Activated CD4-positive, alpha-beta T cell treated with anti-CD3 and anti-CD28 coated beads, Interleukin-10, Interleukin-2, amounts not matched to agents 100 ng/mL and 50 ng/mL, durations not matched to agents 16 hours and 8 hours (primary cell): ENCODE data around the gene SLC17A2.

Experiments used
- DNase-seq: peaks from one replicate; pipeline ENCODE4 v3.0.0-alpha.2; 2020

The SLC17A2 gene

DNA sequence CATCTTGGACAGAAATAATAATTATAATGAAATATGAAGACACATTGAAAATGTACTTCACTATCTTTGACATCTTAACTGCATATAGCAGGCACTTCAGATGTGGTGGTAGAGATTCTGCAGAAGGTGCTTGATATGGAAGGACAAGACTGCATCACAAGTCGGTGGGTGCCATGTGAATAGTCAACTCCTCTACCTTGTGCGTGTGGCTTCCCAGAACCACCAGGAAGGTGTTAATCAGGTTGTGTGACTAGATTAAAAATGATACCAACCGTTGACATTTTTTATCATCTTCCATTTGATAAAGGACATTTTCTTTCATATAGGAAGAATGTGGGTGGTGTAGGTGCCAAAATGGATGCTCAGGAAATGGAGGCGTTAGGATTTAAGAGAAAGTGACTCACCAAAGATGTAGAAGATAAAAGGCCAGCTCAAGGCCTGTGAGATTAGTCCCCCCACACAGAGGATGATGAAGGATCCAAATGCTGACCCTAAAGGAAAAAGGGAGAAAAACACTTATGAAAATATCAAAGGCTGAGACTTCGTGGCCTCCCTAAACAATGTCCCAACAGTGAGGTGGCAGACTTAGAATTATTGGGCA, 12.3 kb downstream of the SLC17A2 start:
- DNase-seq: peak; percentile 10

DNA sequence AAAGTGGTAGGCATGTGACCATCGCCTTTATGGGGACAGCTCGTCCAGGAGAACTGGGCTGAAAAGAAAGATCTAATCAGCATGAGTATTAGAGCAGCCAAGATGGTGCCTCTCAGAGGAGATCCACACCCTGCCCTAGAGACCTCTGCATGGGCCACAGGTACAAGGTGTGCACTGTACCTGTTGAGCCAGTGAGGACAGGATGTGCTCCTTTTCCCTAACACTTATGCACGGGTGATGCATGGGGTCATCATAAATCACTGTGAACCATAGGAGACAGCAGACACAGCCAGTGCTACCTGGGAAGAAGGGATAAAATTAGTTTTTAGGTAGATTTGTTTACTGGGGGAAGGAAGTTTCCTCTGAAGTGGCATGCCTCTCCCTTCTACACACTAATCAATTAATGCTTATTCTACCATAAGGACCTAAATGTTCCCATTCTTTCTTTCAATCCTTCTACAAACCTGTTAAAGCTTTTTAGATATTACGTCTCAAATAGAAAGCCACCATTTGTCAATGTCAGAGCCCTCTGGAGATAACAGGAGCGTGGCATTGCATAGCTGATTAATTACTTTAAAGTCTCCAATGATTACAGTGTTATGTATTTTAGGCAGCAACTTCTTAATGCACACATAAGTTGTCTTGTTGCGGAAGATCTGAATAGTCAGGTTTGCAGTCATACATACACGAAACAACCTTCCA, 13.6 kb downstream of the SLC17A2 start:
- no peak for DNase-seq

DNA sequence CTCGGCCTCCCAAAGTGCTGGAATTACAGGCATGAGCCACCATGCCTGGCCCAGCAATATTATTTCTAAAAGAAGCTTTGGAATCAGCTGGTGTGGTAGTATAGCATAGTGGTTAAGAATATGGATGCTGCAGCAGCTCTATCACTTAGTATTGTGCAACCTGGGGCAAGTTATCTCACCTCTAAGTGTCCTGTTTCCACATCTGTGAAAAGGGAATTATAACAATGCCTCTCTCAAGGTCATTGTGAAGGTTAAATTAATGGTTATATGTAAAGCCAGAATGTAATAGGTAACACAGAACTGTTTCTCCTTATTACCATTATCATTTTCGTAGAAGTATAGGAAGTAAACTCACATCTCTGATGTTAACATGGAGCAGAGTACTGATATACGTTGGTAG, 14.2 kb downstream of the SLC17A2 start:
- DNase-seq: no peak

DNA sequence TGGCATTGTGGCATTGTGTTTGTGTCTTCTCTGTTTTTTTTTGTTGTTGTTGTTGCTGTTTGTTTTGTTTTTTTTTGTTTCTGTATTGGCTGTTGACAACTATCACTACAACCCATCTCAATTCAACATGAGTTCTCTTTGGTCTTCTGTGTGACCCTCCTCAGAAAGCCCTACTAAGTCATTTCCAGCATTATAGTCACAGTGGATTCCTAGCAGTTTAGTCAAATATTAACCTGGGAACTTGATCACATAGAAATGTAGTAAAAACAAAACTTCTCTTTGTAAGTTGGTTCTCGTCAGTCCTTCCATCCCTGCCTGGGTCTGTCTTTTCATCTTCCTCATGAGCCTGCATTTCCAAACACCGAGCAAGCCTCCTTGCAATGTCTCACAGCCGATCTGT, 16.8 kb downstream of the SLC17A2 start:
- peak; percentile 30 for DNase-seq

DNA sequence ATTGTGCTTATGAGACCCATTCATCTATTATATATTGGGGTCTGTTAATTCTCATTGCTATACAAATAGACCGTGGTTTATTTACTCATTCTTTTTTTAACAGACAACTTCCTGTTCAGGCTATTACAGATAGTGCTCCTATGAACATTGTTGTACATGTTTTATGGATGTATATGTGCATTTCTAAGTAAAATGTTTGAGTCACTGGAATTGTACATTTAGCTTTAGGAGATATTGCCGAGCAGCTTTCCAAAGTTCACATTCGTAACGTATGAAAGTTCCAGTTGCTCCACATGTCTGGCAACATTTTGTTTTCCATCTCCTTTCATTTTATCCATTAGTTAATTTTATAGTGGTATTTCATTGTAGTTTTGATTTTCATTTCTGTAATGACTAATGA, 19.1 kb downstream of the SLC17A2 start:
- DNase-seq: no peak

DNA sequence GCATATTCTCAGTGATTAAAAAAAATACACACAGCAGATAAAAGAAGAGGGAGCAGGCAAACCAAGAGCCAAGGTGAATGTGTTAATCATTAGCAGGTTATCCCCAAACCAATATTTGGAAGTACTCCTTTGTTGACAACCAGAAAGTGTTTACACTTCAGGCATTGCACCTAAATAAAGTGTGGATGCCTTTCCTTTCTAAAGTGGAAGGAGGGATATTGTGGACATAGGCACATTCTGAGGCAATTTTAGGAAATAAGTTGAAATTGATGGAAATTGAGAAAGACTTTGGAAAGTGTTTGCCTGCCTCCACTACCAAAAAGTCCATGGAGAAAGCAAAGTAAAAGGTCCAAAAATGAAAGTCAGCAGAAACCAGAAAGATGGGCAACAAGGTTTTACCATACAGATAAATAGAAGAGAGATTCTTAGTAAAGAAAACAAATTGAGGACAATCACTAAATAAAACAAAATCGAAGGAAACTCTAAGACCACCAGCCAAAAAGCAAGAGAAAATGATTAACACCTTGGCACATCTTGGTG, 22.9 kb downstream of the SLC17A2 start:
- DNase-seq: no peak

DNA sequence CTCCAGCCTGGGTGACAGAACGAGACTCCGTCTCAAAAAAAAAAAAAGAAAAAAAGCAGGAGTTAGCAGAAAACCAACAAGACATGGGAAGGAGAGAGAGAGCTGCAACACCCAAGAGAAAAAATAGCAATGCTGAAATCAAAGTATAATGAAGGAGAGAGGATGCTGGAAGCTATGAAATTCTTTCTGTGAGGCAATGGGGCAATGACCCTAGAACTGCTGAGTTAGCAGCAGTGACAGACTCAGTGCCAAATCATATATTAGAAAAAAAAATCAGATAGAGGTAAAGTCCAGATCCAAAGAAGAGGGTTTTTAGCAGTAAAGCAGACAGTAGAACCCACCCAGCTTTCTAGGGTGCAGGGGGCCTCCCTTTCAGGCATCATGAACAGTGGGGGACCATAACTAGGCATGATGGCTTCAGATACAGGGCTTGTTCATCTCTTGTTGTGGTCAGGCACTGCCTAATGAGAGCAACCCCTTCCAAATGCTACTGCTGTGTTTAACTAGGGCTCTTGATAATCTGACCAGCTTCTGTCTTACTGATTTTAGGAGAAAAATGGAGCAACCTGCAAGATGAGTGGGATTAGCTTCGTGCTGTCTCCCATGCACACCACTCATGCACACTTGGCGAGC, 26.9 kb downstream of the SLC17A2 start:
- no peak for DNase-seq

DNA sequence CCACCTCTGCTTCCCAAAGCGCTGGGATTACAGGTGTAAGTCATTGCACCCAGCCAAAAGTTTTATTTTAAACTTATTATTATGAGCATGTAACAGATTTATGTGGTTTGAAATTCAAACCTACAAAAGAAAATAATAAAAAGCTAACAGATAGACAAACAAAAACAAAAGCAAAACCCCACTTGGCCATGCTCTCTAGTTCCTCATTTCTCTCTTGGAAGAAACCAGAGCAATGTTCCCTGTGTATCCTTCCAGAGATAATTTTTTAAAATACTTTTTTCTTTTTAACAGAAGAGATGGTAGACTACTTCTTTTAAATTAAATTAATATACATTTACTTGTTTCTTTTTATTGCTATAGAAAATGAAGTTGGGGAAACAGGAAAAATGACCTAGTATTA, 28.4 kb downstream of the SLC17A2 start:
- DNase-seq: no peak

DNA sequence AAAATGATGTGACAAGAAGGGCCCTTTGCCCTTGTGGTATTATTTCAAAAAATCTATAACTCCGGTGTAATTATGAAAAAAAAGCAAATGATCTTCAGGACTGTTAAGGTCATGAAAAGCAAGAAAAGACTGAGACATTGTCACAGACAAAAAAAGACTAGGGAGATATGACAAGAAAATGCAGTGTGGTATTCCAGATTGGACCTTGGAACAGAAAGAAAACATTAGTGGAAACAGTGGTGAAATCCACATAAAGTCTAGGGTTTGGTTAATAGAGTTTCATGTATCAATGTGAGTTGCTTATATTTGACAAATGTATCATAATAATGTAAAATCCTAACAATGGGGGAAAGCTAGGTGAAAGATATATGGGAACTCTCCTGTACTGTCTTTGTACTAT, 29.6 kb downstream of the SLC17A2 start:
- no peak for DNase-seq

DNA sequence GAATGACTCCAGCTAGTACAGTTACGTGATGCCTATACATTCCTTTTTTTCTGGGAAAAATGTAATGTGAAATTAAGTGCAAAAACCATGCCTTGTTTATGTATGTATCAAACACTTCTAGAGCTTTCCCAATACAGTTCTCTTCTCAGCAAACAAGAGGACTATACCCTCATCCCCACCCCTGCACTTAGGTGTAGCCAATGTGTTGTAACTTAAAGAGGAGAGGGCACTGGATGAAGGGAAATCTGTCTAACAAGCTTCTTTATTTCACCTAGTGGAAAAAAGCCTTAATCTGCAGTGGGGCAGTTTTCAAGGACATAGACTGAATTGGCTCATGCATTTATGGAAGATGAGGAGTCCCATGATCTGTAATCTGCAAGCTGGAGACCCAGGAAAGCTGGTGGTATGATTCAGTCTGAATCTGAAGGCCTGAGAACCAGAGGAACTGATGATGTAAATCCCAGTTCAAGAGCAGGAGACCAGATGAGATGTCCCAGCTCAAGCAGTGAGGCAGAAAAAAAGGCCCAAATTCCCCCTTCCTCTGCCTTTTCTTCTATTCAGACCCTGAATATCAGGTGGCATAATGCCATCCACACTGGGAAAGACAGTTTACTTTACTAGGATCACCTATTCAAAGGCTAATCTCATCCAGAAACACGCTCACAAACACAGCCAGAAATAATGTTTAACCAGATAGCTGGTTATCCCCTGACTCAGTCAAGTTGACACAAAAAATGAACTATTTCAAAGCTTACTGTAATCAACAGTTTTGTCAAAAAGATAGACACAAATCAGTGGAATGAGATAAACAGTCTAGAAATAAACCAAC, 30.7 kb downstream of the SLC17A2 start:
- no peak for DNase-seq

DNA sequence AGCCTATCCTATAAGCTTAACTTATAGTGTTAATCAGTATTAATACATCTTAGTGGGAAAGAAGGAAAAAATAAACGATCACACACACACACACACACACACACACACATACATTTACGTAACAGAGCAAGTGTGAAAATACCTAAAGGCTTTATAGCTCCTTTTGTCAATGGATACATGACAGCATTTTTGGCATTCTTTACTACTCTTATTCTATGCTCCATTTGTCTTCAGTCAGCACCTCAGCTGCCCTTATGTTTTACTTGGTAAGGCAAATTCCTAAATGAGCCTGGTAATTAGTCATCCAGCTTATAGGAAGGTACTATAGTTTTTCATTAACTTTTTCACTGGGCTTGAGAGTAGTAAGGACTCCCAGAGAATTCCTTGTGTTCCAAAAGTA, 31.4 kb downstream of the SLC17A2 start:
- DNase-seq: no peak

DNA sequence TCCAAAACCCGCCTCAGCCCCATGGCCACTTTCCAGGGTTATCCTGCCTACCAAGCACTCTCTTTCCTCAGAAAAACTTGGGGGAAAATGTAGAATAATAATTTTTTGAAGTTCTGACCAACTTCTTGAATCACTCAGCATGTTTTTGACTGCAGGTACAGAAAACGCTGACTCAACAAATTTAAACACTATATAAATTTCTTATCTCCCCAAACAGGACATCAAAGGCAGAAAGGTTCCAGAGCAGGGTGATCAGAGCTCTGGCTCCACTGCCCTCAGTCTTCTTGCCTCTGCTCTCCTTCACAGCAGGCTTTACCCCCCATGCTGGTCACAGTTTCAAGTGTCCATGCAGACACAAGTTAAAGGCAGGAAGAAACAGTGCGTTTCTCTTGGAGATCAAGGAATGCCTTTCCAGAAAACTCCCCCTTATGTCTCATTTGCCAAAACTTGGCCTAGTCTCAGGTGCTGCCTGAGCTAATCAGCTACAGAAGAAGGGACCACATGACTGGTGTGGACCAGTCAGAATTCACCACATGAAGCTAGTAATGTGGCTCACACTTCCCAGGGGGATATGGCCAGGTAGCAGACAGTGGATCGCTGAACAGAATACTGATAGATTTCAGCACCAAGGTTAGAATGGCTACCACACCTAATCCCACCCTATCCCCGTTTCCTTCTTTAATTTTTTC, 32.1 kb downstream of the SLC17A2 start:
- DNase-seq: no peak

DNA sequence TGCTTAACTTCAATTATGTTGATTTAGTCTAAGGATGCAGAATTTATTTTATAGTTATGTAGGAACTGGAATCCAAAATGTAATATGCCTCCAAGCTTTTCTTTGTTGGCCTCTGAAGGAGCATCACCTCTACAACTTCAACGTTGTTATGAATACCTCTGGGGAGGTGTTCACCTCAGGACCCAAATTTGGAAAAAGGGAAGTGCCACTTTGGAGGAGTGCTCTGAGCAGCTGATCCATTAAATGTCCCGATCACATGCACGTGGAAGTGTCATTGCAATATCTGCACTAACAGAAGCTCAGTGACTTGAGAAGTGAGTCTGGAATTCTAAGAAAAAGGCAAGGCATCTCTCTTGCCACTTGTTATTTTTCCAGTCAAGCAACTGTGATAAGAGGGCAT, 34.2 kb downstream of the SLC17A2 start:
- no peak for DNase-seq

DNA sequence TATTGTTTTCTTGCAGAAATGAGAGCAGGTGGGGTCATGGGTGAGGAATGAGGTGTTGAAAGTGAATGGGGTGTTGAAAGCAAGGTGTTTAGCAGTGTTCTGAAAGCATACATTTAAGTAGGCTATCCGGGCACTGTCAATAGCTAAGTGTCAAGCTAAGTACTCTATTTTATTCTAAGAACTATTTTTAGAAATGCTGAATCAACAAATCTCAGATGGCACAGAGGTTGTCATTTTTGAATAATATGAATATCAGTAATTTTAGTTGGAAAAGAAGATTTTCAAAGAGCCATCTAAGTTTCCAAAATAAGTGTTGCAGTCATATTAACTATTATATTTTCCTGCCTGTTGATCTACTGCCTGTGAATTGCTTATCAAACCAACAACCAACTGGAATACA, 34.7 kb downstream of the SLC17A2 start:
- DNase-seq: no peak

DNA sequence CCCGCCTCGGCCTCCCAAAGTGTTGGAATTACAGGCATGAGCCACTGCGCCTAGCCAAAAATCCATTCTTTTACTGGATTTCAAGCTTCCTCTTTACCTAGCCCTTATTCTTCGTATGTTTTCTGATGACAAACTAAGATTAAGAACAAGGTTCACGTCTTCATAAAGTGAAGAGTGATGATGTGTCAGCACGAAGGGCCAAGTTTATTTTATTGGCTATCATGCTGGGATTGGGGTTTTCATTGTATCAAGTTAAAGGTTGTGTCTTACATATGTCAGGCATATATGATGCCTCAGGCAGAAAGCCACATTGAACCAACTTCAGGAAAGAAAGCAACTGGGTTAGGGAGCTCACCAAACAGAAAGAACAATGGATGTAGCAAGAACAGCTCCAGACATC, 36.7 kb downstream of the SLC17A2 start:
- no peak for DNase-seq

DNA sequence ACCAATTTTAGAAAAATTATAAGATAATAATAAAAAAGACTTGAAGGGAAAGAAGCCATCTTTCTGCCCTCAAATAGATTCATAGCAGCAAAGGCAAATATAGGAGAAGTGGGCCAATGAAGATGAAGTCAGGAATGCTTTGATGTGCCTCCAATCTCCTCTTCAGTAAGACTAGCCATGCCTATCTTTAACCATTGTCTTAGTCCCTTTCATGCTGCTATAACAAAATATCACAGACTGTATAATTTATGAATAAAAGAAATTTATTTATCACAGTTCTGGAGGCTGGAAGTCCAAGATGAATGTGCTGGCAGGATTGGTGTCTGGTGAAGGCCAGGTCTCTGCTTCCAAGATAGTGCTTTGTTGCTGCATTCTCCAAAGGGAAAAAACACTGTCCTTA, 37.6 kb downstream of the SLC17A2 start:
- no peak for DNase-seq

DNA sequence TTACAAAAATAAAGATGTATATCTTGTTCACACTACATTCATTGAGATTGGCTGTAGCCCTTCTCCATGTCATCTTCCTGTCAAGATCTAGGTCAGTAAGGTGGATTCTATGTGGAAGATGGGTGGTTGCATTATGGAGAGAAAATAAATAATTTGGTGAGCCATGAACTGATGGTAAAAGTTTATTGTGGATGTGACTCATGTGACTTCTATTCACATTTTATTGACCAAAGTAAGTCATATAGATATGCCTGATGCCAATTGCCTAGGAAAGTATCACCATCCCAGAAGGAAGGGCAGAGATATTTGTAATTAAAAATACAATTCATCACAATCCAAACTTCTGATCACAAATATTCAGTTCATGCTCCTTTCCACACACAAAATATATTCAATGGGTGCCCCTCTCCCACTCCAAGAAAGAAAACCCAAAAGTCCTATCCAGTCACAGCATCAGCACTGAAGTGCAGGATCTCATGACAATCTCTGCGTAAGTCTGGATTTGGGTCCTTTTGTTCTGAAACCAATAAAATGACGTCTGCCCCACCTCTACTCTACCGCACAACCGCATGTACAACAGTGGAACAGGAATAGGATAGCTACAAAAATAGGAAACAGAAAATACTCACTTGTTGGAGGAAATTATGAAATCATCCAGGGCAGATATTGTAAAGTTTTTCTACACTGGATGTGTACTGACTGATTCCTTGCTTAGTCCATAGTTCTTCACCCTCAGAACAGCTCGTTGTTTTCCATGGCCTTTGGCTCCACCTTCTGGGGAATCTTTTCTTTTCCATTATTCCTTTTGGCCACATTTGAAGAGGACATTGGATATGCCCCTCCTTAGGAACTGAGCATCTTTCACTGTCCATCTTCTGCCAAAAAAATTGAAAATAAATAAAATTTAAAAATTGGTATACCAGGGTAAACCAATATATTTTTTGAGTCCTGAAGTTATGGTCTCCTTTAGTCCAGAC, 40.3 kb downstream of the SLC17A2 start:
- peak; percentile 37 for DNase-seq

DNA sequence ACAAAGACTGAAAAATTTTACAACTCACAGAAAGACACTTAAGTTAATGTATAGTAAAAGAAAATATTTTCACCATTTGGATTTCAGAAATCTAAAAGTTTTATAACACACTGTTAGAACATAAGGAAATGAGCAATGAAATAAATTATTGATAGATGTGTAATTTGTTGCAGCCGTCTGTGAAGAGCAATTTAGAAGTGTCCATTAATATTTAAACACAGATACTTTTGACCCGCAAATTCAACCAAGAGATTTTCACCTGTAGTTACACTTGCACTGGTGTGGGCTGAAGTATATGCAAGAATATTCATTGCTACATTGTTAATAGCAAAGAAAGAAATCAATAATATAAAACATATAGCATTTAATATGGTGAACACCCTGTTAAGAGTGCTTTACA, 41.9 kb downstream of the SLC17A2 start:
- DNase-seq: no peak

DNA sequence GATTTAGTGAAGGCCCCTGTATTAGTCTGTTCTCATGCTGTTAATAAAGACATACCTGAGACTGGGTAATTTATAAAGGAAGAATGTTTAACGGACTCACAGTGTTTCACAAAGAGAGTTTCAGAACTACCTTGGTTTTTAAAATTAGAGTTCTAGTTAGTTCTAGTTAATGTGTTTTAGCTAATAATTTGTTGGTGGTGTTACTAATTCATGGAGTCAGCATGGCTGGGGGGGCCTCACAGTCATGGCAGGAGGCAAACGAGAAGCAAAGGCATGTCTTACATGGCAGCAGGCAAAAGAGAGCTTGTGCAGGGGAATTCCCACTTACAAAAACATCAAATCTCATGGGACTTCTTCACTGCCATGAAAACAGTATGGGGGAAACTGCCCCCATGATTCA, 44.4 kb downstream of the SLC17A2 start:
- DNase-seq: no peak

DNA sequence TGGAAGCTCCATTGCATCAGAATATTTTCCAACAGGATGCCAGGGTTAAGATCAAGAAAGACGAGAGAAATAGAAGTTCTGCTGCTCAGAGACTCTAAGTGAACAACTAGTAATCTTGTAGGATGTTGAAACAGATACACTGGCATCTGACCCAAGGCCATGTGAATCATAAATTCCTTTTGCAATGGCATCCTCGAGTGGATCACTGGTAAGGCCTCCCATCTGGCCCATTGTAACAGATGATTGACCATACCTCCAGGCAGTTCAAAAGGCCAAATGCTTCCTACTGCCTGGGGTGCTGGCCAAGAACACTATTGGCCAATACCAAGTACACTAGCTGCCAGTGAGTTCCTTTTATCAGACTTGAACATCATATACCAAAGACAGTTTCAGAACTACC, 46.5 kb downstream of the SLC17A2 start:
- no peak for DNase-seq

DNA sequence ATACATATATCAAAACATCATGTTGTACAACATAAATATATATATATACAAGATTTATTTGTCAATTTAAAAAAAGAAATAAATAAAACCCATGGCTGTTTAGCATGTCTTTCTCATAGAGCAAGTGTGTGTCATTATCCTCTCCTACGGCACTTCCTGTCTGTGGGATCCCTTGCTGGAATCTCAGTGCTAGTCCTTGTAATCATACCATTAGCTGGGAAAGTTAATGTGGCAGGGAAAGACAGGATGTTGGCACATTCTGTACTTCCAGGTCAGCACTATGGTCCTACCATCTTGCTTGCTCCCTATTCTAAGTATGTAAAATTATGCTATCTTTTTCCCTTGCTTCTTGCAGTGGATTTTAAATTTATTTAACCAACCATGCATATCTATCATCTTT, 47.0 kb downstream of the SLC17A2 start:
- DNase-seq: no peak
